C1 segment of cervical spinal cord (tissue), 14 donors: ENCODE results near the gene TBC1D22A.
A peak's percentile ranks its signal among the peaks of the same experiment; 100 is the strongest.

Experiments used
- DNase-seq, 14 donors: peaks; one replicate each; lab custom pipeline; 2025; lab: John Stamatoyannopoulos, UW

The TBC1D22A gene

DNA sequence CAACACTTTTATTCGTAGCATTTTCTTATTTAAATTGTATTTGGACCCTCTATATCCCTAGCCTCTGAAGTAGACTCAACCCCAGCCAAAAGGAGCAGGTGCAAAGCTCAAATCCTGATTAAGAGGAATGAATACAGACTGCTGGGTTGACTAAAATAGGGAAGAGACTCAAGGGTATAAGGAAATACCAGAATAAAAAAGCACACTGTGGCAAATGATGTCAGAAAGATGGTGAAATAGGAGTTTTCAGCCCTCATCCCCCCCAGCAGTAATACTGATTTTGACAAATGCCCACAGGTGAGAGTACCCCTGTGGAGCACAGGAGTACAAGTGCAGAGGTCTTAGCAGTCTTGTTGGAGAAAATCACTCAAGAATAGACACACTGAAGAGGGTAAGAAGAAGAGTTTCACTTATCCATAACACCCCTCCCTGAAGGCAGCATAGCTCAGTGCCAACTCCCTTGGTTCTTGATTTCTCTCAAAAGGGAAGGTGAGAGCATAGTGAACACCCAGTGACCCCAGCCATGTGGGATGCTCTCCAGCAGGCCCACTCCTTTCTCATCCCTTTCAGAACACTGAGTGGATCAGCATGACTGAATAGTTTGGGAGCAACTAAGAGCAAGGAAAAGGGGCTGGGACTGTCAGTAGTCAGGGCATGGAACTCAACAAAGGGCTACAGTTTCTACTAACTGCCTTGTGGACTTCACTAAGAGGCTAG, 71.7 kb downstream of the TBC1D22A start:
- DNase-seq, result no peak

GRCh38 chr22:46835288-46835687, 72.8 kb downstream of the TBC1D22A start:
- DNase-seq, result no peak

GRCh38 chr22:46835693-46836092, 73.2 kb downstream of the TBC1D22A start:
- no peak for DNase-seq

GRCh38 chr22:46841522-46841921, 79.1 kb downstream of the TBC1D22A start:
- DNase-seq, result no peak

- DNase-seq, result no peak
These were observed 80.2 kb downstream of the TBC1D22A start for GRCh38 chr22:46842606-46843005.

- DNase-seq, result peak in 1 of 14 donors; percentile 14
These were observed 81.4 kb downstream of the TBC1D22A start for GRCh38 chr22:46843821-46844255.

GRCh38 chr22:46844606-46845210, 82.3 kb downstream of the TBC1D22A start:
- DNase-seq, result no peak

GRCh38 chr22:46845296-46846149, 83.1 kb downstream of the TBC1D22A start:
- peak in 1 of 14 donors; percentile 66 for DNase-seq

GRCh38 chr22:46846150-46846831, 83.8 kb downstream of the TBC1D22A start:
- DNase-seq, result no peak

- DNase-seq, result no peak
These were observed 84.4 kb downstream of the TBC1D22A start for GRCh38 chr22:46846832-46847355.

DNA sequence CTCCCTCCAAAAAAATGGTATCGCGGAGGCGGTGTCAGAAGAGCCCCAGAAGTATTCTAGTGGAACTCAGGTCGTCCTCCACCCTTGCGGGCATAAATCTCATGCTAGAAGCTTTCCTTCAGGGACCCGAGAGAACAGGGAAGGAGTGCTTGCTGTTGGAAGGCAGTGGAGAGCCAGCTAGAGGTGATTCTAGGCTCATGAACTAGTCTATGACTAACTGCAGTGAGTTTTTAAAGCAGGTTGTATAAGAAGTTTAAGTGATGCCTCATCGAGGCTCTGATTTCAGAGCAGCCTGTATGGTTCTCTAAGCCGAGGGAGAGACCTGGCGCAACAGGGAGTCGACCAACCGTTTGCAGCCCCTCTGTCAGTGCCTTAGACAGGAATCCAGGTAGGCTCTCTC, 85.7 kb downstream of the TBC1D22A start:
- no peak for DNase-seq

DNA sequence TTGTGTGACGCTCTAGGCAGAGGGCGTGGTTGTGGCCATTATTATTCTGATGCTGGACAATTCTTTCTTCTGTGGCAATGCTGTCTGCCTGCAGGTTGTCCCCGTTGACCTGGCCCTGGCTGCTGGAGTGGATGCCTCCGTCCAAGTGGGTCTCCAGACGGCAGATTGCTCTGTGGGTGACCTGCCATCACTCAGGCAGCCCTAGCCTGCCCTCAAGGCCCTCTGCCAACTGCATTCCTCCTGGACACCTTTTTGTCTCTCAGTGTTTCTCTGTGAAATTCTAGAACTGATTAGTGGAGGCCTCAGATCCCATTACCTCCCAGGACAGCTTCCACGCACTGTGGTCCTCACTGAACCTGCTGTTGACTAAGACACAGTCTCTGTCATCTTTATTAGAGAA, 86.7 kb downstream of the TBC1D22A start:
- no peak for DNase-seq

DNA sequence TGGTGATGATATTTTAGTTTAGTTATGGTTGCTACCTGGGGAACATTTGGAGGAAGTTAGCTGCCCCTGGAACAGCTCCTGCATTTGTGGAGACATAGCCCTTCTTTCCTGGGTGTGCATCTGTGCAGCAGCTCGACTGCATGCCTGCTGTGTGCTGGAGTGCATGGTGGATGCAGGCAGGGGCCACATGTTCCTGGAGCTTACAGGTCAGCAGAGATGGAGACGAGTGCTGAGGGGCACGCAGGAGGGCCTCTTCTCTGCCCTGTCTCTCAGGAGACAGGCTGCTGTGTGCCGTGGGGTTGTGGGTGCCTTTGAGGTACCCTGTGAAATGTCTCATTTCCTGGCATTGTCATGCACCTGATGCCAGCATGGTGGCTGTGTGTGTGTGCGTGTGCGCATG, 87.5 kb downstream of the TBC1D22A start:
- DNase-seq, result no peak

GRCh38 chr22:46851311-46851710, 88.9 kb downstream of the TBC1D22A start:
- no peak for DNase-seq

- no peak for DNase-seq
These were observed 89.5 kb downstream of the TBC1D22A start for GRCh38 chr22:46851941-46852340.

- DNase-seq, result no peak
These were observed 90.3 kb downstream of the TBC1D22A start for GRCh38 chr22:46852771-46853170.

DNA sequence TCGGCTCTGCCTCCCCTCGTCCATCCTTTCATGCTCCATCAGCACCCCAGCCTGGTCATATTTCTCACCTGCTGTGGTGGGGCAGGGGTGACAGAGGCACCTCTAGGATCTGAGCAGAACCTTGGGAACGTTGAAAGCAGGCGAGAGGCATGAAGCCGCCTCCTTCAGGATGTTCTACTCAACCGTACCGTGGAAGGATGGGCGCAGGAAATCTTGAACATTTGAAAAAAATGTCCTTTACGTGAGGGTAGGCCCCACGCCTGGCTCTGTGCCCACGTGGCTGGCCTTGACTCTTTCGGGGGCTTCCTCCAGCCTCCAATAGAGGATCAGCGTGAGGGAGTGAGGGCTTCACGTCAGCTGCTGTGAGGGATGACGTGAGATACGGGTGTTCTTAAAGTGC, 90.7 kb downstream of the TBC1D22A start:
- no peak for DNase-seq

GRCh38 chr22:46854125-46854870, 91.8 kb downstream of the TBC1D22A start:
- peak in 3 of 14 donors; percentile 14 to 31 (median 31) for DNase-seq

DNA sequence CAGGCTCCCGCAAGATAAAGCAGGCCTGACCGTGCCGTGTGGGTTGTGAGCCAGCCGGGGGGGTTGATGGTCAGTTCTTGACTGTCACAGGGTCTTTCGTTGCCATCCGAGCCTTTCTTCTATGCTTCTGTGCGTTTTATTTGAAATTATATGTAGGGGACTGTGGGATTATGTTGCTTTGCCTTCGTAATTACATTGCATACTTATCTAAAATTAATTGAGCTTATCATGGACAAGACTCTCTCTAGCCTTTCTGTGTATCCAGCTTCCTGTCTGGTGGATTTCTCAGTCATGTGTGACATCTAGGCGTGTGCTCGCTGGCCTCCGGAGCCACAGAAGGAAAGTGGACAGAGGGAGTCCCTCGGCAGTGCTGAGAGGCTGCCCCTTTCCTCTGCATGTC, 93.2 kb downstream of the TBC1D22A start:
- DNase-seq, result no peak

GRCh38 chr22:46856661-46857060, 94.2 kb downstream of the TBC1D22A start:
- no peak for DNase-seq
